Measurements from ENCODE around the gene SLC12A9.

Gene SLC12A9

DNA sequence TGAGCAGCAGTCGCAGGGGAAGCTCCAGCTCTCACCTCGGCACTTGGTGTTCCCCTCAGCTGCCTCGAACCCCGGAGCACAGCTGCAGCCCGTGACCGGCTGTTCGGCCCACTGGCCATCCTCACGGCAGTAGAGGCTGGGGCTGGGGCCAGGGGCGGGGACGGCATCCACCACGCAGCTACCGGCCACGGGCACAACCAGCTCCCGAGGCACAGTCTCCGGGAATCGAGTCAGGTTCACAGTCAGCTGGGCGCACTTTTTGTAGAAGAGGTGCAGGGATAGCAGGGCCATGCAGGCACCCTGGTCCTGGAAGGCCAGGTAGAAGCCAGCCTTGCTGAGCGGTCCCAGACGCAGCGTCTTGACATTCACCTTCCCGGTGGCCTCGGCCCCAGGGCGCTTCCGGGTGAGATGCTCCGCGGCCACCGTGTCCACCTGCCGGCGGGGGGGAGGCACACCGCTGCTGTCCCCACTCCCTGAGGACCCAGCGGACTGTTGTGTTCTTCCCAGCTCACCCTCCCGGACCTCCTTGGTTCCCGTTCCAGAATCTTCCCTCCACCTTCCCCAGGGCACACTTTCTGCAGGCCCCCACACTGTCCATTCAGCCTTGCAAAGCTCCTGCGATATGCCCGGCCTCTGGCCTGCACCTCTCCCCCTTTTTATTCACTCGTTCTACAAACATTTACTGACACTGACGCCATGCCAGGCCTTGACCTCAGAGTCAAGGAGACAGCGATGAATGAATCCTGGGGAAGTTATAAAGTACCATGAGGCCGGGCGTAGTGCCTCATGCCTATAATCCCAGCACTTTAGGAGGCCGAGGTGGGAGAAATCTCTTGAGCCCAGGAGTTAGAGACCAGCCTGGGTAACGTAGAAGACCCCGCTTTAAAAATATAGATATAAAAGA is 30.0 kb upstream of the SLC12A9 start:
- TF ChIP-seq CTCF (IDR thresholded peaks at IDR 0.05), result no peak
- no peak for TF ChIP-seq ZFX (IDR thresholded peaks at IDR 0.05; ENCODE audit: borderline replicate concordance)

DNA sequence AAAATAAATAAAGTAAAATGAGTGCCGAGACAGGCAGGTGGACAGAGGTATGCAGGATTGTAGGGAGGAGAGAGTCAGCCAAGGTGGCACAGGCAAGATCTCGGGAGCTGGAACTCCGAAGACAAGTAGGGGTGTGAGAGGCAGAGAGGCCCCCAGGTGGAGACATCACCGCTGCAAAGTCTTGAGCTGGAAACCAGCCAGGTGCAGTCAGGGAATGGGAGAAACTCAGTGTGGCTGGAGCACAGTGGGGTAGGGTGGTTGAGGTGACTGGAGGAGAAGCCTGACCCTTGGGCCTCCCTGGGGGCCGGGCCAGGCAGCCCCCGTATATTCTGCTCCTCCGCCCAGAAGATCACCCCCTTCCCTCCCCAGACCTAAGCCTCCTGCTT is 29.4 kb upstream of the SLC12A9 start:
- TF ChIP-seq CTCF (IDR thresholded peaks at IDR 0.05) (no peak), ZFX (IDR thresholded peaks at IDR 0.05; ENCODE audit: borderline replicate concordance) (no peak)
- no peak overlapping the region for H3K27ac ChIP-seq

More for the DNA sequence above, 30.0 kb upstream of the SLC12A9 start:
- no peak overlapping the region for H3K27ac ChIP-seq

- no peak overlapping the region for H3K27ac ChIP-seq
- TF ChIP-seq ZFX (IDR thresholded peaks at IDR 0.05; ENCODE audit: borderline replicate concordance) (no peak), CTCF (IDR thresholded peaks at IDR 0.05) (no peak)
Measured at GRCh38 chr7:100823534-100823933, 29.0 kb upstream of the SLC12A9 start.

DNA sequence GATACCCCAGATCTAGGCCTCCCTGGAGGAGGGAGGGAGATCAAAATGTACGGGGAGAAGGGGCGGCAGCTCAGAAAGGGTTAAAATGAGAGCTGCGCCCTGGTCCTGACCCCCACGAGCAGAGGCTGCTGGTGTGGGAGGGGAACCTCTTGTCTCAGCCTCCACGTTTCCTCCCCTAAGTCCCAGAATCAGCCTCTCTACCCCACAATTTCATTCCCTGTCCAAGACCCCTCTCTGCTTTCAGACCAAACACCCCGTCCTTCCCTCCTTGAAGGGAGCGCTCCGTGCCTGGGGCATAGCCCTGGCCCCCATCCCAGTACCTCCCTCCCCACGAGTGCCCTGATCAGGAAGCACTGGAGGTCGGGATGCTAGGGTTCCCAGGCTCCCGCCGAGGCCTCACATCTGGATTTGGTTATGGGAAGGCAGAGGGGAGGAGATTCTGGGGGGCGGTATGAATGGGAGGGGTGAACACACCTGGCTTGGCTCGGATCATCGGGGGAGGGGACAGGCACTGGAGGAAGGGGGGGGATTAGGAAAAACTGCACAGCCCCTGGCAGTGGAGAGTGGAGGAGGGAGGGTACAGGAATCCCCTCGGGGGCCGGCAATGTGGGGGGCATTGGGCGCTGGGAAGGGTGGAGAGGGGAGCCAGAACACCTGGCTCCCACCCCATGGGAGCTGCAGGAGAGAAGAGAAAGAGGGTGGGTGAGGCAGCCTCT is 27.9 kb upstream of the SLC12A9 start:
- TF ChIP-seq ZFX (IDR thresholded peaks at IDR 0.05; ENCODE audit: borderline replicate concordance) (no peak), CTCF (IDR thresholded peaks at IDR 0.05) (no peak)
- peak overlapping the region; percentile 90; the same call in 1 of the 2 replicates for H3K27ac ChIP-seq

DNA sequence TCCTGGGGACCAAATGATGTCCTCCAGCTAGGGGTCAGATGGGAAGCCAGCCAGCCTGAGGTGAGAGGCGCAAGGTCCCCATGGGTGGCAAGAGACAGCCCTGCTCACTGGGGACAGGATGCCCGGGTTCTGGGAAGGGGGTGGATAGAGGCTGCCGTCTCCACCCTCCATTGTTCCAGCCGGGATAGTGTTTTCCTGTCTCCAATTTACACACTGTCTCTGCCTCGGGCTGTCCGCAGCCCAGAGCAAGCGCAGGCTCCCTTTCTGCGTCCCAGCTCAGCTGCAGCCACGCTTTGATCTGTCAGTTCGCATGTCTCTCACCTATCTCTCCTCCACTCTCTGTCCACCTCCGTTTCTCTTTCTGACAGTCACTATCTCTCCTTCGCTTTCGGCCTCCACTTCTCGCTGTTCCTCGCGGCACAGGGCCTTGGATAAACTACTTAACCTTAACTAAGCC is 27.3 kb upstream of the SLC12A9 start:
- TF ChIP-seq CTCF (IDR thresholded peaks at IDR 0.05) (no peak), ZFX (IDR thresholded peaks at IDR 0.05; ENCODE audit: borderline replicate concordance) (no peak)
- peak overlapping the region; percentile 90 for H3K27ac ChIP-seq

DNA sequence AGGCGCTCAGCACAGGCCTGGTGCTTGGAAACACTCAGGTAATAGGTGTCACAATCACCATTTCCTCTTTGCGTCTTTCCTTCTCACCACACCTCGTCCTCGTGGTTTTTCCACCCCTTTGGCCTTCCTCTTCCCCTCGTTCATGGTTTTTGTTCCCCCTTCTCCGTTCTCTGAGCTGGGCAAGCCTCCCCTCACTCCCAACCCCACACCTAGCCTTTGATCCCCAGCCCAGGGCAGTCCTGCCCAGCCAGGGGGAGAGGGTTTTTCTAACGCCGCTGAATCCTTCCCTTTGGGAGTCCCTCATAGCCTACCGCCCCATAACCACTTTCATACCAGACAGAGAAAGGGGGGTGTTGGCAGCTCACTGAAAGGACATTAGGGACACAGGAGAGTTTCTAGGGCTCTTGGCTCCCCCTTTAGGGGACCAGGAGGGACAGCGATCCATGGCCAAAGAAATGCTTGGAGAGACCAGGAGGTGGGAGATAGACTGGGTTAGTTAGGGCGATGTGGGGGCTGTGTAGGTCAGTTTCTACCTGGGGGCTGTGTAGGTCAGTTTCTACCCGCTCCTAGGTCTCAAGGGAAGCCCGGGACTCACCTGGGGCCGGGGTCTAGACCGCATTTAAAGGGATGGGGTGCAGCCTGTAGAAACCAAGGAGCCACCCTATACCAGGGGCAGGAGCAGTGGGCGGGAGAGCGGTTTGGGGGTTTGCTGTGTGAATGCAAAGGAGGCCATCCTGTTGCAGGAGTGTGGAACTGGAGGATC is 26.6 kb upstream of the SLC12A9 start:
- H3K27ac ChIP-seq, result peak overlapping the region; percentile 90
- no peak; the same call in 1 of the 2 replicates for TF ChIP-seq CTCF (IDR thresholded peaks at IDR 0.05)
- no peak for TF ChIP-seq ZFX (IDR thresholded peaks at IDR 0.05; ENCODE audit: borderline replicate concordance)

All from 22Rv1 (cell line).